GM08714 (cell line): ENCODE measurements around the gene BEGAIN.

Experiments
- H3K4me3 ChIP-seq: fragments of 200-500 bp; sonication (Bioruptor generic); 2 replicates; pipeline ENCODE4 v1.5.1; 2014; ENCODE audit warnings: mild to moderate bottlenecking, low read length, inconsistent platforms
- ZNF274 ChIP-seq: IDR thresholded peaks from 2 replicates; pipeline ENCODE4 v1.6.1; 2012; ENCODE audit warnings: mild to moderate bottlenecking, low read depth, low read length

Gene BEGAIN

DNA sequence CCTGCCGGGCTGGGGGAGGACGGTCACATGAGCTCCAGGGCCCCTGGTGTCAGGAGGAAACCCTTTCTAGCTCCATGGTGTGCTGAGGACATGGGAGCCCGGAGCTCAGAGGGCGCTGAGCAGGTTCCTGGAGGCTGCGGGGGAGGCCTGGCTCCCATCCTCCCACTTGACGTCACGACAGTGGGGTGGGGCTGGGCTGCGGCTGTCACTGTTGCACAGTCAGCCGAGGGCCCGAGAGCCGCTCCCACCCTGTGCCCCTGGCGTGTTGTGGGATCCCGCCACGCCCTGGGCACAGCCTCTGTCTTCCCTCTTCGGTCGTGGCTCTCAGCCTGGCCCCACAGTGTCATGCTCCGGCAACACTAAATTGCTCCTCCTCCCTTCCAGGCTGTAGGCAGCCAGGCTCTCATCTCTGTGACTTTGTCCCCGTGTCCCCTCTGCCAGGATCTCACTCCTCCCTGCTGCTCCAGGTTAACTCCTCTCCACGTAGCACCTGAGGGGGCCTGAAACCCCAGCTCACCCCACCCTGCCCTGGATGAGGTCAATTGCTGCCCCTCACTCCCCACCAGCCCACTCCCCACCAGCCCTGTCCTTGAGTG is 33.0 kb downstream of the BEGAIN start:
- no peak for TF ChIP-seq ZNF274
- no peak overlapping the region for H3K4me3 ChIP-seq

- TF ChIP-seq ZNF274: no peak
Measured at GRCh38 chr14:100553471-100553870, 33.7 kb downstream of the BEGAIN start.

DNA sequence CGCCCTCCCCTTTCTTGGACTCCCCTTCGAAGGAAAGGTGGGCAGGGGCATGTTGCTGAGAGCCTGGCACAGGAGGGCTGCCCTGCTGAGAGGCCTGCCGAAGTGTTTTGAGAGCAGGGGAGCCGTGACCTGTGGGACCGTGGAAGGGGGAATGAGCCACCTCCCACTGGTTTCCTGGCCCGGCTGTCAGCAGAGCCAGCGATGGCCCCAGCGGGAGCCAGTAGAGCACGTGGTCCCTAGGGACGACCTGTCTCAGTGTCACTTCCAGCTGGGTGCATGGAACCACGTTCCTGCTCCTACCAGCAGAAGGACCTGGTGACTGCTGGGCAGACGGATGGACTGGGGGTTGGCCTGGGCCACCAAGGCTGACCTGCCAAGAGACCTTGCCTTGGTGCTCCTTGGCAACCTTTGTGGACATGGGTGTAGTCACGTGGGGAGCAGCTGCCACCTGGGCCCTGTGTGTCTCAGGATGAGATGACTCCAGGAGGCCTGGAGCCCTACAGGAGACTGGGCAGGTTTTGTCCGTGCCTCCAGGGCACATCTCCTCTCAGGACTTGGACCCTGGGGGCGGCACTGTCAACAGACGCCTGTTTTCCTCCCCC is 34.6 kb downstream of the BEGAIN start:
- no peak for TF ChIP-seq ZNF274
- H3K4me3 ChIP-seq: no peak overlapping the region

More at GRCh38 chr14:100553471-100553870, 33.7 kb downstream of the BEGAIN start:
- H3K4me3 ChIP-seq: no peak overlapping the region

DNA sequence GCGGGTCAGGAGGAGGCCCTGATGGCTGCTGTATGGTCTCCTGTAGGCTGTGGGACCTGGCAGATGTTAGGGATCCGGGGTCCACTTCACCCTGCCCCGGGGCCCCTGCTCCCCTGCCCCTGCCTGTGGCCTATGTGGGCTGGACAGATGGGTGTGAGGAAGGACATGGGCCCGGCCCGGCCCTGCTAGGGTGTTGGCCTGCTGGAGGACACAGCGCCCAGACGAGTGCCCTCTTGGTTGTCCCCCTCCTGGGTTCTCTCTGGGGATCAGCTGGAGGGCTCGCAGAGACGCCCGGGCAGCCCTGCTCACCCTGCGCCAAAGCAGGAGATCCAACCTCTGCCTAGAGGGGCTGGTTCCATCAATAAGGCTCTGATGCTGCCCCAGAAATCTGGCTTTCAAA is 36.2 kb downstream of the BEGAIN start:
- no peak overlapping the region for H3K4me3 ChIP-seq
- TF ChIP-seq ZNF274: no peak

GRCh38 chr14:100549834-100550625 is 37.2 kb downstream of the BEGAIN start:
- TF ChIP-seq ZNF274: no peak

DNA sequence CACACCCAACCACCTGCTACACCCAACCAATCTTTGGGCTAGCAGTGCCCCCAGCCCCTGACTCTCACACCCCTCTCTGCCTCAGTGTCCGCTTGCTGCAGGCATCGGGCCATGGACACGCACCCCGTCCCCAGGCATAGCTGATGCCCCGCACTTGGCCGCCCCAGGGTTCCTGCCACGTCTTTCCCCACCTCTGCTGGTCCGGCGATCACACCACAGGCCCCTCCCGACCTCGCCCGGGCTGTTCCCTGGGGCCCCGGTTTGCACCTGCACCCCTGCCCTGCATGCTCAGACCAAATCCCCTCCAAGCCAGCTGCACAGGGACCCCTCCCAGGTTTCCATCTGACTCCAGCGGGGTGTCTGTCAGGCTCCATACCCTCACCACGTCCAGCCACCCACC is 38.3 kb downstream of the BEGAIN start:
- no peak for TF ChIP-seq ZNF274
- no peak overlapping the region for H3K4me3 ChIP-seq

More at GRCh38 chr14:100549834-100550625, 37.2 kb downstream of the BEGAIN start:
- no peak overlapping the region for H3K4me3 ChIP-seq

DNA sequence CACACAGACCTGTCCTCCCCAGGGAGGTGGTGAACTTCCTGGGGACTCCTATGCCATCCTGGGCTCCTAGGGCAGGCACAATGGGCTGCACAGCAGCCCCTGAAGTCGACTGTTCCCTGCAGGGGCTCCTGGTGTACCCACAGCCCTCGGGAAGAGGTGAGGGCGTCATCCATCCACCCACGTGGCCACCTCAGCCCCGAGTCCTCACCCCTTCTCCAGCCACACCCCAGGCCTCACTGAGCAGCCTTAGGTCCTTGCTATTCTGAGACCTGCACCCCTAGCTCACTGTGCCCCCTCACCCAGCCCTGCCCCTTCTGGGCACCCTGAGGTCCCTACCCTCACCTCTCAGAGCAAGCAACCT is 38.9 kb downstream of the BEGAIN start:
- H3K4me3 ChIP-seq: no peak overlapping the region
- TF ChIP-seq ZNF274: no peak

DNA sequence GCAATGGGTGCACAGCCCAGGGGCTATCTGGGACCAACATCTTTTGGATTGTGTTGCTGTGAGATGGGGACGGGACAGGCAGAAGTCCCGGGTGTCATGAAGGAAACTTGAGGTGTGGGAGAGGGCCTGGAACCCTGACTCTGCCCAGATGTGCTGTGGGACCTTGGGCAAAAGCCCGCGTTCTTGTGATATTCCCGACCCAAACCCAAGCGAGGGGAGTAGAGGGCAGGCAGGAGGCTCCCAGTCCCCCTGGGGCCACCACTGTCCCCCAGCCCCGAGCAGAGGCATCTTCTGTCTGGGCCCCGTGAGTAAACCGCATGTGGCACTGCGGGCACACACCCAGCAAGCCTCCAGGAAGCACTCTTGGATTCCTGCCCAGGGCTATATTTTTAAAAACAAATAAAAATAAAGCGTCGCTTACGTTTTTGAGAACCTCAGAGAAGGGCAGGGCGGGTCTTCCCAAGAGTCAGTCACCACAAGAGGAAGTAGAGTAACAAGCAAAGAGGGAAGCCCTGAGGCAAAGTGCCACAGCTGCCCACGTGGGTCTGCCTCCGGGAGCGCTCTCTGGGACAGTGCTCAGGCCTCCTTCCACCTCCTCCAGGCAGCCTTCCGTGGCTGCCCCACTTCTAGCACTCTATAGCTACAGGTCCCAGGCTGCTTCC is 39.5 kb downstream of the BEGAIN start:
- no peak overlapping the region for H3K4me3 ChIP-seq
- TF ChIP-seq ZNF274: no peak

- TF ChIP-seq ZNF274: no peak
- no peak overlapping the region for H3K4me3 ChIP-seq
Measured at GRCh38 chr14:100546051-100546443, 41.2 kb downstream of the BEGAIN start.

- no peak for TF ChIP-seq ZNF274
- no peak overlapping the region for H3K4me3 ChIP-seq
Measured at GRCh38 chr14:100545359-100545758, 41.9 kb downstream of the BEGAIN start.

GRCh38 chr14:100544506-100545141 is 42.6 kb downstream of the BEGAIN start:
- H3K4me3 ChIP-seq: no peak overlapping the region
- TF ChIP-seq ZNF274: no peak

DNA sequence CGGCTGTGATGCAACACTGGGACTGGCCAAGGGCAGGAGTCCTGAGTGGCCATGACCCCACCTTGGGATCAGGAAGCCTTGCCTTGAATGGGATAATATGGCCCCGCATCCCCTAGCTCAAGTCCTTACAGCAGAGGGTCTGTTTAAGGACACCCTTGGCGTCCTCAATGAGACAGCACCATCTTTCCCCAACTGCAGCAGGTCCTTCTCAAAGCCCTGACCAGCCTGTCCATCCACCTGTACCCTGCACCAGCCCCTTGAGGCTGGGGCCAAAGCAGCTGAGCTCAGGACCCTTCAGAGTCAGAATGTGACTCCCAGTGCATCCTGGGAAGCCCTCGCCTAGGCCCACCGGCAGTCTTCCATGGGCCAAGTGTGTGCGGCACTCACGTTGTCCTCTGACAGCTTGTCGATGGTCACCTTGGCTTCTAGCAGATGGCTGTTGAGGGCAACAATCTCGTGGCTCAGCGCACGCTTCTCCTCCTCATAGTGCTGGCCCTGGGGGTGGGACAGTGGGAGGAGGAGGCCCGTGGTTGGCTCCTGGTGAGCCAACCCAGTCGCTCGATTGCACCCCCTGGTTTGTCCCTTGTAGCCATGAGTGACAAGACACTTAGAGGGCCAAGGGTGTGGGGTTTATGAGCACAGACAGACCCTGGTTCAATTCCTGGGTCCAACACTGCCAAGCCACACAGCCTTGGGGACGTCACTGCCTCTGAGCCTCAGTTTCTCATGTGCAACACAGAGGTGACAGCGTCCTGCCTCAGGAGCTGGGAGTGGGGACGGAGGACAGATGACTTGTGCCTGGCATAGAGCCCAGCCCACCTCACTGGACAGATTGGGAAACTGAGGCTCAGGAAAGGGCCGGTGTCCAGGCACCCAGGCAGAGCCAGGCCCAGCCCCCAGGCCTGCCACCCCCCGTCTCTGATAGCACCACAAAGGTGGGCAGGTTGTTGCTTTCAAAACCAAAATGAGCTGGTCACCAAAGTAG is 43.5 kb downstream of the BEGAIN start:
- H3K4me3 ChIP-seq: no peak overlapping the region
- TF ChIP-seq ZNF274: no peak

DNA sequence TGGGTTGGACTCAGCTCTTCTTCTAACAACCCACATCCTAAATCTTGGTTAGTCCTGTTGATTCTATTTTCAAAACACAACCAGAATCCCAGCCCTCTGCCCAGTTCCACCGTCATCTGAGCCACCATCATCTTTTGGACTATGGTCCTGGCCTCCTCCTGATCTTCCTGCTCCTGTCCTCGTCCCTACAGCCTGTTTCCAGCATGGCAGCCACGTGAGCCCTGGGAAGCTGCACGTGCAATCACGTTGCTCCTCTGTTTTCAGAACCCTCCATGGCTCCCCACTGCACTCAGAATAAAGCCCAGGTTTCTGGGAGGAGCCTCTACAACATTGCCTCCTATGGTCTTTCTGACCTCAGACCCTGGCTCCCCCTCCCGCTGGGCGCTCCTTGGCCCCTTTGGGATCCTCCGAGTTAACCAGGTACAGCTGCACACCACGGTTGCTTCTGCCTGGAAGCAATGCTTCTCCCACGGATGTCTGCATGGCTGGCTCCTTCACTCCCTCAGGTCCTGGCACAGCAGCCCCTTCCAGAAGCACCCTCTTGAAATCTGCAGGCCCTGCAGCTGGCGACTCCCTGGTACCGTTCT is 44.5 kb downstream of the BEGAIN start:
- TF ChIP-seq ZNF274: no peak
- no peak overlapping the region for H3K4me3 ChIP-seq
